Measurements from ENCODE around the gene ATP6V0B.

ATP6V0B gene

DNA sequence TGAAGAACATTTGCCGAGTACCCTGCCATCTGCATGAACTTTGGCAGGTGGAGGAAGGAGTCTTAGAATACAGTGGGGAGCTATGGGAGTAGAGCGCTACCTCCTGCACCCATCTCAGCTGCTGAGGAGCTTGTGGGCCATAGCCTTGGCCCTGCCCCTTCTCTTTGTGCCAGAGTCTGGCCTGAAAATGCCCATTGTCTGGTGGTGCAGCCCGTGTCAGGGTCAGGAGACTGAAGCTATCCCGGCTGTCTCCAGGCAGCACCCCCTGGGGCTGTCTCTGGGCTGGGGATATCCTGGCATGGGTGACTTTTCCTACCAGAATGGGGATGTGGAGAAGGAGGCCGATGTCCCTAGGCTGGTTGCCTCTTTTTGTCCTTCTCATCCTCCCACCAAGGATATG, 20.7 kb upstream of the ATP6V0B start:
- DNase-seq (ENCODE audit: extremely low read depth, low read depth): no peak
- TF ChIP-seq, protein P1, sequence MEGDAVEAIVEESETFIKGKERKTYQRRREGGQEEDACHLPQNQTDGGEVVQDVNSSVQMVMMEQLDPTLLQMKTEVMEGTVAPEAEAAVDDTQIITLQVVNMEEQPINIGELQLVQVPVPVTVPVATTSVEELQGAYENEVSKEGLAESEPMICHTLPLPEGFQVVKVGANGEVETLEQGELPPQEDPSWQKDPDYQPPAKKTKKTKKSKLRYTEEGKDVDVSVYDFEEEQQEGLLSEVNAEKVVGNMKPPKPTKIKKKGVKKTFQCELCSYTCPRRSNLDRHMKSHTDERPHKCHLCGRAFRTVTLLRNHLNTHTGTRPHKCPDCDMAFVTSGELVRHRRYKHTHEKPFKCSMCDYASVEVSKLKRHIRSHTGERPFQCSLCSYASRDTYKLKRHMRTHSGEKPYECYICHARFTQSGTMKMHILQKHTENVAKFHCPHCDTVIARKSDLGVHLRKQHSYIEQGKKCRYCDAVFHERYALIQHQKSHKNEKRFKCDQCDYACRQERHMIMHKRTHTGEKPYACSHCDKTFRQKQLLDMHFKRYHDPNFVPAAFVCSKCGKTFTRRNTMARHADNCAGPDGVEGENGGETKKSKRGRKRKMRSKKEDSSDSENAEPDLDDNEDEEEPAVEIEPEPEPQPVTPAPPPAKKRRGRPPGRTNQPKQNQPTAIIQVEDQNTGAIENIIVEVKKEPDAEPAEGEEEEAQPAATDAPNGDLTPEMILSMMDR (IDR thresholded peaks at IDR 0.05; ENCODE audit: low read depth, low read length): no peak

DNA sequence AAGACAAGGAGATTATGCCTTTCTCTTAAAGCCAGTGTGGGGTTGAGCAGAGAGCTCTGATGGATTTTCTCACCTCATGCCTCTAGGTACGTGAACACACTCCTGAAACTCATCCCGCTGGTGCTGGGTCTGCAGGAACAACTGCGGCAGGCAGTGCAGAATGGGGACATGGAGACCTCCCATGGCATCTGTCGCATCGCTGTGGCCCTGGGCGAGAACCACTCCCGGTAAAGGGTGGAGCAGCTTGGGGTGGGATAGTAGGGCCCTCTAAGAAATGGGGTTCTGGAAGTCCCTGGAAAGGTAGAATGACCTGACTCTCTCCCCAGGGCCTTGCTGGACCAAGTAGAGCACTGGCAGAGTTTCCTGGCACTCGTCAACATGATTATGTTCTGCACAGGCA, 18.5 kb upstream of the ATP6V0B start:
- TF ChIP-seq, protein P1 (IDR thresholded peaks at IDR 0.05; ENCODE audit: low read depth, low read length): no peak
- no peak for DNase-seq (ENCODE audit: extremely low read depth, low read depth)

DNA sequence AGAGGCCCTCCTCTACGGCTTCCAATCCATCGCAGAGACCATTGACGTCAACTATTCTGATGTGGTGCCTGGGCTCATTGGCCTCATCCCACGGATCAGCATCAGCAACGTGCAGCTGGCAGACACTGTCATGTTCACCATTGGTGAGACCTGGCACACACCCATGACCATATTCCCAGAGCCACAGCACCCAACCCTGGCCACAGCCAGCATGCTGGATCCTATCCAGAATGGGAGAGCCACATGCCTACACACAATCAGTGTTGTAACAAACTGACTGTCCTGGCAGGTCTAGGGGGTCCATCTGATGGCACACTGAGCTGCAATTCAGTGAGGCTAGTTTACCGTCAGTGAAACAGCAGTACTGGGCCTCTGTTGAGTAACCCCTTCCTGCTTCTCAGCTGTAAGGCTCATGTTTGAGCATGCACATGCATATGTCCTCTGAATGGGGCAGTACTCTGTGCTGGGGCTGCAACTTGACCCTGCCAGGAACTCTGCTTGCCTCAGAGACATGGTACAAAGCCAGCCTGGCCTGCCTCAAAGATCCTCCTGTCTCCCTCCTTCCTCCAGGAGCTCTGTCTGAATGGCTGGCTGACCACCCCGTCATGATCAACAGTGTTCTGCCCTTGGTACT, 17.2 kb upstream of the ATP6V0B start:
- TF ChIP-seq, protein P1 (IDR thresholded peaks at IDR 0.05; ENCODE audit: low read depth, low read length): no peak
- no peak for DNase-seq (ENCODE audit: extremely low read depth, low read depth)

DNA sequence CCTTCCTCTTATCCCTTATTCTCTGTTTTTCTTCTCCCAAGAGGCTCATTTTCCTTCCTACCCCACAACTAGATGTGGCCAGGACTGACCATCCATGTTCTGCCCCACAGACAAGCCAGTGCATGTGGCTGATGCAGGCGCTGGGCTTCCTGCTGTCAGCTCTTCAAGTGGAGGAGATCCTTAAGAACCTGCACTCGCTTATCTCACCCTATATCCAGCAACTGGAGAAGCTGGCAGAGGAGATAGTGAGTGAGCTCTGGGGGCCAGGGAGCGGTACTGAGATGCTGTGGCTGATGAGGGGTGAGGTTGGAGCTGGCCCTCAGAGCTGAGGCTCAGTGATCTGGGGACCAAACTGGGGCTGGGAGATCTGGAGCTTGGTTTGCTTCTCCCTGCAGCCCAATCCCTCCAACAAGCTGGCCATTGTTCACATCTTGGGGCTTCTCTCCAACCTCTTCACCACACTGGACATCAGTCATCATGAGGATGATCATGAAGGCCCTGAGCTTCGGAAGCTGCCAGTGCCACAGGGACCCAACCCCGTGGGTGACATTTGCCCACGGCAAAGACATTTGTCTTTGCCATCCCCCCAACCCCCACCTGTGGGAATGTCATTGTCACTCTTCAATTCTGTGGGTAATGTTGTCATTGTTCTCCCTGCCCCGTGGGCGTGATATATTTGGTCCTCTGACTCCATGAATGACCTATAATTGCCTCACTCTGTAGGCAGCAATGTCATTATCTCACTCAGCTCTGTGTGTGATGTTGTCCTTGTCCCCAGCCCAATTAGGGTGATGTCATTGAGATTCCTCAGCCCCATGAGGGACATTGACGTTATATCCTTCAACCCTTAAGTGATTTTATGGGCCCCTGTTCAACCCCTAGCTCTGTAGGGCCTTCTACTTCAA, 16.2 kb upstream of the ATP6V0B start:
- no peak for DNase-seq (ENCODE audit: extremely low read depth, low read depth)
- TF ChIP-seq, protein P1 (IDR thresholded peaks at IDR 0.05; ENCODE audit: low read depth, low read length): no peak

DNA sequence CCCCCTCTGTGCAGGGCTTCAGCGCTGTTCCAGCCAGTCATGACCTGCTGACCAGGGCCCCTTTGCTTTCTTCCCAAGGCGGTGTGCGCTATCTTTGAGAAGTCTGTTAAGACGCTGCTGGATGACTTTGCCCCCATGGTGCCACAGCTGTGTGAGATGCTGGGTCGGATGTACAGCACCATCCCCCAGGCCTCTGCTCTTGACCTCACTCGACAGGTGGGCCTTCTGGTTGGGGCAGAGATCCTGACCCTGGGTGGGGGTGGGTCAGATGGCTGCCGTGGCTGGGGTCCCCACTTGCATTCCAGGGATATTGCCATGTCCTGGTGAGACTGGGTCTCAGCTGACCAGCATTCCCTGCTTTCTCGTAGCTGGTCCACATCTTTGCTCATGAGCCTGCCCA, 14.0 kb upstream of the ATP6V0B start:
- TF ChIP-seq, protein P1 (IDR thresholded peaks at IDR 0.05; ENCODE audit: low read depth, low read length): no peak
- DNase-seq (ENCODE audit: extremely low read depth, low read depth): no peak

DNA sequence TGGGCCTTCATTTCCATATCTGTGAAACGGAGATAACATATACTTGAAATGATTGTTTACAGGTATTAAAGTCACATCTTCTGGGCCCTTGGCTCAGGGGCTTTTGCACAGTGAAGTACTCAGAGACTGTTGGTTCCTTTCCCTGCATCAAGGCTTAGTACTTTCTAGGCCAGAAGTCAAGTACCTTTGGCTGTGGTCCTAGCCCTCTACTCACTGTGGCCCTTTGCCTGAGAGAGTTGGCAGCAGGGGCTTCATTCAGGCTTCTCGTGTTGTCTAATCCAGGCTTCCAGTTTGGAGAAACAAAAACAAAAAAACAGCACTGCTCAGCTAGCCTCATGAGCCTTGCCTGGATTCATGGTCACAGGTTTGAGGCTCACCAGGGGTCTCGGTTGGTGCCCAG, 13.1 kb upstream of the ATP6V0B start:
- TF ChIP-seq, protein P1 (IDR thresholded peaks at IDR 0.05; ENCODE audit: low read depth, low read length): no peak

DNA sequence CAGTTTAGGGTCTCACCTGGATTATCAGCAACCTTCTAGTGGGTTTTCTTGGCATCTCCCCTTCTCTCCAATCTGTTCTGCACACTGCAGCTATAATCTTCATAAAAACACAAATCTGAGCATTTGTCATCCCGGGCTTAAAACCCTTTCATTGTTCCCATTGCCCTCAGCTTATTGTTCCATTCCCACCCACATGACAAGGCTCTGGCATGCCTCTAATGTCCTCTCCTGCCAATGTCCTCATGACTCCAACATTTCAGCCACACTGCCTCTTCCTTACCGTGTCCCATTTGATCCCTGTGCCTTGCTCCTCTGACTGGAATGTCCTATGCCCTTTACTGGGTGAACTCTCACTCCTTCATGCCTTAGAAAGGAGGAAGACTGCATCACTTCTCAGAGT, 12.4 kb upstream of the ATP6V0B start:
- no peak for DNase-seq (ENCODE audit: extremely low read depth, low read depth)
- TF ChIP-seq, protein P1 (IDR thresholded peaks at IDR 0.05; ENCODE audit: low read depth, low read length): no peak

More for the DNA sequence above, 13.1 kb upstream of the ATP6V0B start:
- no peak for DNase-seq (ENCODE audit: extremely low read depth, low read depth)

All from AG09319 (cell line).